Kidney epithelial cell (primary cell): Measurements from ENCODE around the gene RAET1L. TPM values are rescaled to one million over a fixed set of nuclear protein-coding genes. Genes with fewer than 3 reads are reported as not detected.
"Not testable (repeated sequence)": the region's sequence is repeated elsewhere in the genome, so short reads cannot be mapped to it uniquely, and the experiment has no call there.

ENCODE experiments used
- DNase-seq: peaks from one replicate; pipeline ENCODE4 v3.0.0-alpha.2; 2010; ENCODE audit warnings: low read depth
- H3K27me3 ChIP-seq: 2 replicates; pipeline ENCODE4 v1.6.0; 2011; ENCODE audit warnings: low read length; ENCODE audit not compliant: control insufficient read depth, insufficient read depth
- H3K36me3 ChIP-seq: 2 replicates; pipeline ENCODE4 v1.5.1; 2011; ENCODE audit warnings: low read length; ENCODE audit not compliant: control insufficient read depth, insufficient read depth
- H3K4me3 ChIP-seq: 2 replicates; pipeline ENCODE4 v1.5.1; 2011; ENCODE audit warnings: low read depth, mild to moderate bottlenecking, control low read depth, low read length
- total RNA-seq: library from RNA; depleted of rRNA; stranded (reverse); fragments of >200 nt; gene quantifications from 2 replicates; pipeline ENCODE4 v1.2.3, GENCODE V29; 2015
- TF ChIP-seq, protein P1 (sequence below): IDR thresholded peaks from 2 replicates; pipeline ENCODE4 v1.5.1; 2011; ENCODE audit warnings: mild to moderate bottlenecking, moderate library complexity, low read length, control low read depth, inconsistent platforms; ENCODE audit not compliant: insufficient read depth, poor library complexity, severe bottlenecking

The RAET1L gene
- total RNA-seq, 1 donor from 2014 or later = 1.5 TPM

- H3K36me3 ChIP-seq, H3K4me3 ChIP-seq, DNase-seq: not testable (repeated sequence)
- H3K27me3 ChIP-seq = peaks cover 44% of the 10 kb centered on the region
Measured at GRCh38 chr6:150013785-150014622, 11.3 kb downstream of the RAET1L start.

DNA sequence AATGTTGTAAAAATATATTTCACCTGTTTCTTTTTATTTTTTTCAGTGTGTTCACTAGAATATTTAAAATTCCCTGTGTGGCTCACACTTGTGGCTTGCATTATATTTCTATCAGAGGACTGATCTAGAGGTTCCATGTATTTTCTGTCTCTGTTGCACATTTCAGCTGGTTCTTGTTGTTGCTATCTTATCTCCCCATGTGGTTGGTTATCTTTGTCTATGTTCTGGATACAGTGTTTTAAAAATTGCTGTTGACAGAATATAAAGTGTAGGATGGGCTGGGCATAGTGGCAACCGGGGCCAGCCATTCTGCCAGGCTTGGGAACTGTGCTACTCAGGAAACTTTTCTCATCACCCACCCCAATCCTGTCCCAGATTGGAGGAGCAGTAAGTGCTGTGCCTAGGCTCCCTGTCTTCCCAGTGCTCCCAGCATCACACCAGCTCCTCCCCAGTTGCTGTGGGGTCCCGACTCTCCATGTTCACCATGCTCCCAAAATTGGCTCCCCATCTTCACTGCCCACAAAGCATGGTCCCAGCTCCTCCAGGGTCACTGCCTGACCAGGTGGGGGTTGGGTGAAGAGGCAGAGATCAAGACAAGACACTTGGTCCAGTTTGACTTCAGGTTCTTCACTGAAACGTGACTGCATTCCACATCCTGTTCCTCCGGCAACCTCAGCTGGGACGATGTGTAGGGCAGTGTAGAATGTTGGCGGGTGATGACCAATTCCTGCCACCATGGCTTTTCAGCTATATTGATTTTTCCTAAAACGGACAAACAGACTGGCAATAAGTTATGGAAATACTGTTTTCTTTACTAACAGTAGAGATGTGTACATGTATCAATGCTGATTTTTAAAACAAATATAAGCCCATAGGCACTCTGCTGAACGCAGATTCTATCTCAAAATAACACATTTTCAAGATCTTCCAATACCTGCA lies 12.2 kb downstream of the RAET1L start:
- peaks cover 45% of the 10 kb centered on the region for H3K27me3 ChIP-seq
- not testable (repeated sequence) for DNase-seq, H3K4me3 ChIP-seq, H3K36me3 ChIP-seq

DNA sequence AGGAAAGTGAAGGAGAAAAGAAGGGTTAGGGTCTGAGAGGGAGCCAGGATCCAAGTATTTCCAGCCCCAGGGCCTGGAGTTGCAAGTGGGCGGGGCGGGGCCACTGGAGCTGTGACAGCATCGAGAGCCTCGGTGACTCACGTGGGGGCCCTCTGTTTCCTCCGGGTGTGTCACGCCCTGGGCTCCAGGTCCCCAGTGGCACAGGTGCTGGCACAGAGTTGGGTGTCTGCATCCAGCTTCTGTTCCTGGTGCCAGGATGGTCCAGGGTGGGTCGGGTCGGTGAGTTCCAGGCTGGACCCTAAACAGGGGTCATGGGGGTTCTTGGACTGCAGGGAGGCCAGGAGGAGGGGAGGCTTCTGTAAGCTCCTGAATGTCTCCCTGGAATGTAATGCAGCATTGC lies 16.7 kb downstream of the RAET1L start:
- TF ChIP-seq, protein P1, sequence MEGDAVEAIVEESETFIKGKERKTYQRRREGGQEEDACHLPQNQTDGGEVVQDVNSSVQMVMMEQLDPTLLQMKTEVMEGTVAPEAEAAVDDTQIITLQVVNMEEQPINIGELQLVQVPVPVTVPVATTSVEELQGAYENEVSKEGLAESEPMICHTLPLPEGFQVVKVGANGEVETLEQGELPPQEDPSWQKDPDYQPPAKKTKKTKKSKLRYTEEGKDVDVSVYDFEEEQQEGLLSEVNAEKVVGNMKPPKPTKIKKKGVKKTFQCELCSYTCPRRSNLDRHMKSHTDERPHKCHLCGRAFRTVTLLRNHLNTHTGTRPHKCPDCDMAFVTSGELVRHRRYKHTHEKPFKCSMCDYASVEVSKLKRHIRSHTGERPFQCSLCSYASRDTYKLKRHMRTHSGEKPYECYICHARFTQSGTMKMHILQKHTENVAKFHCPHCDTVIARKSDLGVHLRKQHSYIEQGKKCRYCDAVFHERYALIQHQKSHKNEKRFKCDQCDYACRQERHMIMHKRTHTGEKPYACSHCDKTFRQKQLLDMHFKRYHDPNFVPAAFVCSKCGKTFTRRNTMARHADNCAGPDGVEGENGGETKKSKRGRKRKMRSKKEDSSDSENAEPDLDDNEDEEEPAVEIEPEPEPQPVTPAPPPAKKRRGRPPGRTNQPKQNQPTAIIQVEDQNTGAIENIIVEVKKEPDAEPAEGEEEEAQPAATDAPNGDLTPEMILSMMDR = no peak
- H3K27me3 ChIP-seq = peaks cover 26% of the 10 kb centered on the region
- no peak for DNase-seq

GRCh38 chr6:150006961-150007464 lies 18.3 kb downstream of the RAET1L start:
- TF ChIP-seq, protein P1 = peak; percentile 53
- Histone ChIP-seq H3K4me3 (no peak overlapping the region), H3K27me3 (peaks cover 16% of the 10 kb centered on the region), H3K36me3 (no peaks in the 10 kb centered on the region)
- no peak for DNase-seq

More for the DNA sequence above, 16.7 kb downstream of the RAET1L start:
- Histone ChIP-seq H3K36me3 (no peaks in the 10 kb centered on the region), H3K4me3 (no peak overlapping the region)

DNA sequence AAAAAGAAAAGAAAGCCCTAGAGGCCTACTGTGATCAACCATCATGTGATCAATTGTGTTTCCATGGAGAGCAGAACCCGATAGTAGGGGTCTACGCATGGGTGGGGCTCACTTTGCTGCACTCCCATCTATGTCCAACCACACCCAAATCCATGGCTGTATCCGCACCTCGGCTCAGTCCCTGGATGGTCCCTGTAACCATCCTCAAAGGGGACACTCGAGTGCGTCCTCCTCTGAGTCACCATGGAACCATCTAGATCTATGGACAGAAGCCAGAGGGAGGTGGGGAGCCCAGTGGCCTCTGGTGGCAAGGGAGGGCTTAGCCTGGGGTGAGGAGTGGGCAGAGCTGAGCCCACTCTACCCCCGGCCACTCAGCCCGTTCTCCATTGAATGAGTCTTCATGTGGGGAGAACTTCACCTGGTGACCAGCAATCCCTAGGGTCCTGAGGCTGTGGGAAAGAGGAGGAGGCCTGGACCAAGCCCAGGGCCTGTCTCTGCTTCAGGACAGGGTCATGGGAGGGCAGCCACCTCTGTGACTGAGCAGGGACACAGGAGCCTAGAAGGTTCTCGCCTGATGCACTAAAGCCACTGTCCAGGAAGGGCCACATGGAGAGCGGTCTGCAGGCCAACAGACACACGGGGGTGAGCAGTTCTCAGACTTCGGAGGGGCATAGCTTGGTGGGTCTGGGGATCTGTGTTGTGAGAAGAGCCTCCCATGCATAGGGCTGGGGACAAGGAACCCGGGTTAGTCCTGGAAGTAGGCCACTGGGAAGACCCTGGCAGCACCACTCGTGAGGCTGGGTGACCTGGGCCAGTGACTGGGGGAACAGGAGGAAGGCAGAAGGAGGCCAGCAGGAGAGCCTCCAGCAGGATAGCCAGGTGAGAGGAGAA lies 19.3 kb downstream of the RAET1L start:
- Histone ChIP-seq H3K27me3 (peaks cover 14% of the 10 kb centered on the region), H3K4me3 (peak overlapping the region; percentile 73), H3K36me3 (no peaks in the 10 kb centered on the region)
- TF ChIP-seq, protein P1 = no peak
- no peak for DNase-seq
